ENCODE data around the gene SORCS2.

The SORCS2 gene

DNA sequence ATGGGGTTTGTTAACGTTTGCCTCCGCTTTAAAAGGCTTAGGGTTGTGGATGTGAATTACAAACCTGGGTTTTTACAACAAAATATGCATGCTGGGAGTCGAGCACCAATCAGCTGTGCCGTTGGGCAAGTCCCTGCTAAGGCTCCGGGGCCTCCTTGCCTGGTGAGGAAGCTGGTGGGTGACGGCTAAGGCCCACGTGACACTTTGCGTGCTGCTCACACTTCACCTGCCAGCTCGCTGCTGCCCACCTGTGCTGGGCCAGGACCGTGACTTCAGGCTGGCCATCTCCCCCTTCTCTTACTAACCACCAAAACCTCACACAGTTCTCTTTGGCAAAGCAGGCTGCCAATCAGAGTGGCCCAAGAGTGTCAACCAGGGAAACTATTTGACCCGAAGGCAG lies 569.0 kb downstream of the SORCS2 start:
- no peaks in the 10 kb centered on the region for H3K27me3 ChIP-seq (ENCODE audit: insufficient read depth, low read length)
- H3K27ac ChIP-seq (ENCODE audit: low read depth, low read length, poor library complexity, severe bottlenecking) = no peak overlapping the region
- H3K9me2 ChIP-seq (ENCODE audit: low read depth, low read length) = no peaks in the 10 kb centered on the region
- no peak overlapping the region for H3K4me2 ChIP-seq (ENCODE audit: low read length)
- no peak overlapping the region for H3K9ac ChIP-seq (ENCODE audit: low read length)
- no peak overlapping the region for H2AFZ ChIP-seq (ENCODE audit: low read length)
- no peaks in the 10 kb centered on the region for H3K36me3 ChIP-seq (ENCODE audit: insufficient read depth, low read length)
- H3K4me3 ChIP-seq (ENCODE audit: low read depth, low read length, poor library complexity, severe bottlenecking) = no peak overlapping the region
- H3K4me1 ChIP-seq (ENCODE audit: insufficient read depth, low read length, severe bottlenecking) = peaks cover 7% of the 10 kb centered on the region
- H4K20me1 ChIP-seq (ENCODE audit: insufficient read depth, low read length) = no peaks in the 10 kb centered on the region
- no peaks in the 10 kb centered on the region for H3K9me3 ChIP-seq (ENCODE audit: low read length)
- no peaks in the 10 kb centered on the region for H3F3A ChIP-seq (ENCODE audit: insufficient read depth, low read length)
- no peaks in the 10 kb centered on the region for H3K79me2 ChIP-seq (ENCODE audit: insufficient read depth, low read length)
- TF ChIP-seq, protein P1, sequence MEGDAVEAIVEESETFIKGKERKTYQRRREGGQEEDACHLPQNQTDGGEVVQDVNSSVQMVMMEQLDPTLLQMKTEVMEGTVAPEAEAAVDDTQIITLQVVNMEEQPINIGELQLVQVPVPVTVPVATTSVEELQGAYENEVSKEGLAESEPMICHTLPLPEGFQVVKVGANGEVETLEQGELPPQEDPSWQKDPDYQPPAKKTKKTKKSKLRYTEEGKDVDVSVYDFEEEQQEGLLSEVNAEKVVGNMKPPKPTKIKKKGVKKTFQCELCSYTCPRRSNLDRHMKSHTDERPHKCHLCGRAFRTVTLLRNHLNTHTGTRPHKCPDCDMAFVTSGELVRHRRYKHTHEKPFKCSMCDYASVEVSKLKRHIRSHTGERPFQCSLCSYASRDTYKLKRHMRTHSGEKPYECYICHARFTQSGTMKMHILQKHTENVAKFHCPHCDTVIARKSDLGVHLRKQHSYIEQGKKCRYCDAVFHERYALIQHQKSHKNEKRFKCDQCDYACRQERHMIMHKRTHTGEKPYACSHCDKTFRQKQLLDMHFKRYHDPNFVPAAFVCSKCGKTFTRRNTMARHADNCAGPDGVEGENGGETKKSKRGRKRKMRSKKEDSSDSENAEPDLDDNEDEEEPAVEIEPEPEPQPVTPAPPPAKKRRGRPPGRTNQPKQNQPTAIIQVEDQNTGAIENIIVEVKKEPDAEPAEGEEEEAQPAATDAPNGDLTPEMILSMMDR (IDR thresholded peaks at IDR 0.05; ENCODE audit: low read length) = no peak
- no peak for TF ChIP-seq EZH2 (IDR thresholded peaks at IDR 0.05; ENCODE audit: borderline replicate concordance, low read length)

DNA sequence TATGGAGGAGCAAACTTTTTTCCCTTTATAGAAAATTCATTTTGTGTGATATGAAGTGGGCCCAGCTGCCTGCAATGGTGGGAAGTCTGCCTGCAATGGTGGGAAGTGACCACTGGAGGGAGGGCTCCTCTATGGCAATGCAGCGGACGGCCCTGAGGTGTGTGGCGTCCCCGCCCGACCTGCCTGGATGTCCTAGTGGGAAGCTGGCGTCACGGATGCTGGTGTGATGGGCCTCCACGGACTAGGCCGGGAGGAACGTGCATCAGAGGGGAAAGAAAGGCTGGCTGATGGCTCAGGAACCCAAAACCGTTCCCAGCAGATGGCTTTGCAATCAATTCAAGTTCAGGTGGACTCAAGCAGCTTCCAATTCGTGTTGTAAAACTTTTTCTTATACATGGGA lies 569.4 kb downstream of the SORCS2 start:
- H3K27ac ChIP-seq (ENCODE audit: low read depth, low read length, poor library complexity, severe bottlenecking) = no peak overlapping the region
- H3F3A ChIP-seq (ENCODE audit: insufficient read depth, low read length) = no peaks in the 10 kb centered on the region
- H3K9ac ChIP-seq (ENCODE audit: low read length) = no peak overlapping the region
- no peaks in the 10 kb centered on the region for H3K36me3 ChIP-seq (ENCODE audit: insufficient read depth, low read length)
- H3K27me3 ChIP-seq (ENCODE audit: insufficient read depth, low read length) = no peaks in the 10 kb centered on the region
- peaks cover 7% of the 10 kb centered on the region for H3K4me1 ChIP-seq (ENCODE audit: insufficient read depth, low read length, severe bottlenecking)
- no peak overlapping the region for H3K4me2 ChIP-seq (ENCODE audit: low read length)
- no peaks in the 10 kb centered on the region for H3K9me2 ChIP-seq (ENCODE audit: low read depth, low read length)
- no peaks in the 10 kb centered on the region for H3K79me2 ChIP-seq (ENCODE audit: insufficient read depth, low read length)
- no peaks in the 10 kb centered on the region for H3K9me3 ChIP-seq (ENCODE audit: low read length)
- H3K4me3 ChIP-seq (ENCODE audit: low read depth, low read length, poor library complexity, severe bottlenecking) = no peak overlapping the region
- TF ChIP-seq, protein P1 (IDR thresholded peaks at IDR 0.05; ENCODE audit: low read length) = peak; percentile 49; the same call in 1 of the 2 replicates
- TF ChIP-seq EZH2 (IDR thresholded peaks at IDR 0.05; ENCODE audit: borderline replicate concordance, low read length) = no peak
- no peaks in the 10 kb centered on the region for H4K20me1 ChIP-seq (ENCODE audit: insufficient read depth, low read length)
- no peak overlapping the region for H2AFZ ChIP-seq (ENCODE audit: low read length)

DNA sequence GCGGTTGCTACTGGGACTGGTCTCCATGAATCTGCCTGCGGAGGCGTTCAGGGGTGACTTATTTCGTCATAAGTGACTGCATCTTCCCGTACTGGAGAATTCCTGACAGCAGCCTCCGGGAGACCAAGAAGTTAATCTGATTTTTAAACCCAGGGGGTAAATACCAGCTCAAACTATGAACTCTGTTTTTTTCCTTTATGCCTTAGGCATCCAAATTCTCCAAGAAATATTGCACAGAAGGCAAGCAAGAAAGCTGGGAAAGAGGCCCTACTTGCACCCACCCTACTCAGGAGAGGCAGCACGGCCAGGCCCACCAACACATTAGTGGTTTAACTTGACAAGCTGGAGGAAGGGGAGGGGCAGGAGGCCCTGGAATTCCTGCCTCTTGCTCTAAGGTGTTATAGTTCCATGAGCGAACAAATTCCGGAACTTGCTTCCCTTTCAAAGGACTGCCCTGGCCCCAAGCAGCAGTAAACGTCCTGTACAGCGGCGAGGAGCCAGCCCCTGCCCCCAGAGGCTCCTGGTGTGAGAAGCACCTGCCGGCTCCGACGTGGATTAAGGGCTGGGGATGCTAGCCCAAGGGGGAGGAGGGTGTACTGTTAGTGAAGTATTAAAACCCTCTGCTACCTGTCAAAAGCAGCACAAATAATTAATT lies 570.2 kb downstream of the SORCS2 start:
- Histone ChIP-seq H2AFZ (ENCODE audit: low read length) (no peak overlapping the region), H3K79me2 (ENCODE audit: insufficient read depth, low read length) (no peaks in the 10 kb centered on the region), H4K20me1 (ENCODE audit: insufficient read depth, low read length) (no peaks in the 10 kb centered on the region), H3K9me3 (ENCODE audit: low read length) (no peaks in the 10 kb centered on the region), H3K4me2 (ENCODE audit: low read length) (no peak overlapping the region), H3K27me3 (ENCODE audit: insufficient read depth, low read length) (no peaks in the 10 kb centered on the region), H3K9me2 (ENCODE audit: low read depth, low read length) (no peaks in the 10 kb centered on the region), H3K27ac (ENCODE audit: low read depth, low read length, poor library complexity, severe bottlenecking) (no peak overlapping the region), H3F3A (ENCODE audit: insufficient read depth, low read length) (no peaks in the 10 kb centered on the region), H3K9ac (ENCODE audit: low read length) (no peak overlapping the region), H3K36me3 (ENCODE audit: insufficient read depth, low read length) (no peaks in the 10 kb centered on the region), H3K4me1 (ENCODE audit: insufficient read depth, low read length, severe bottlenecking) (peaks cover 7% of the 10 kb centered on the region), H3K4me3 (ENCODE audit: low read depth, low read length, poor library complexity, severe bottlenecking) (no peak overlapping the region)
- TF ChIP-seq EZH2 (IDR thresholded peaks at IDR 0.05; ENCODE audit: borderline replicate concordance, low read length) = no peak
- TF ChIP-seq, protein P1 (IDR thresholded peaks at IDR 0.05; ENCODE audit: low read length) = no peak

Data from OCI-LY1 (cell line).